Measurements from ENCODE around the gene SERPINB1.

SERPINB1 gene

DNA sequence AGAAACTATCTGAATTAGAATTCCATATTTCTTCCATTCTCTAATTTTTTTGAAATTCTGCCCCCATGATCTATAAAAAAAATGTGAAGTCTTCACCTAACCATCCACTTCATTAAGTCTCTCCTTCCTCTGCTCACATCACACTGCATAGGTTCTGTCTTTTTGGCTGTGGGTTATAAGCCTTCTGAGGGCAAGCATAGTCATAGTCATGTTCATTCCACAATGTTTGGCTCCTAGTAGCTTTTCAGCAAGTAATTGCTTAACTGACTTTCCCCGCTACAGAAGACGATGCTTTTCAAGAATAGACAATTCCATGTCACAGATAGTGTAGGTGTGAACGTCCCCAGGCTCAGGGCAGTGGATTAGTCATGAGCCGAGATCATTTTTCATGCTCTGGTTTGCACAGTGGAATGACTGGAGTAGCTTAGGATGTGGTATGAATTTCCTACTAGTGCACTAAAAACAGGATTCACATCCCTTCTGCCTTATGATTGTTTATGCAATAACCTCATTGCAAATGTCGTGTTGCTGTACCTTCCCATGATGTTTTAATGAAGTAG is 47.4 kb downstream of the SERPINB1 start:
- no peak for DNase-seq (ENCODE audit: low read depth in 2 of 2)

DNA sequence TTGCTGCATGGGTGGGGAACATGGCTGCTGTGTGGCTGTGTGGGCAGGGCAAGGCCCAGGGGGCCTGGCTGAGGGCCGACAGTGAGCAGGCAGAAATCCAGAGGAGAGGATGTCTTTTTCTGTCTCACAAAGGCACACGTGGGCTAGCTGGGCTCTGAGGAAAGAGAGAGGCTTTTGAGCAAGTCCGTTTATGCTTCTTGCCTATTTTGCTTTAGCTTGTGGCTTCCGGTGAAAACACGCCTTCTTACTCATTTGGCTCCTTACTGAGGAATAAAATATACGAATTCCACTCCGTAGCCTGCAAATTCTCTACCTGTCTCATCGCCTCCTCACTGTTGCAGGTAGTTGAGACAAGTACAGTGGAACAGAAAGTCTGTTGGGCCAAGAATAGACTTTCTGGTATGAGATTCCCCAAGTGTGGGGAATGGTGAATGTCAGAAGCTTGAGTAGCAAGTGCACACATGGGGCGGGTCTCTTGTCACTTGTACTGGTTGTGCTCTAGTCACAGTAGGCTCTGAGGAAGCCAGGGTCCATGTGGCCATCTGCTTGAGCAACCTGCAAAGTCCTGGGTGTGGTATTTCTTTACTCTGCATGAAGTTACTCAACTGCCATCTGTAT is 48.0 kb downstream of the SERPINB1 start:
- DNase-seq (ENCODE audit: low read depth in 2 of 2): no peak

DNA sequence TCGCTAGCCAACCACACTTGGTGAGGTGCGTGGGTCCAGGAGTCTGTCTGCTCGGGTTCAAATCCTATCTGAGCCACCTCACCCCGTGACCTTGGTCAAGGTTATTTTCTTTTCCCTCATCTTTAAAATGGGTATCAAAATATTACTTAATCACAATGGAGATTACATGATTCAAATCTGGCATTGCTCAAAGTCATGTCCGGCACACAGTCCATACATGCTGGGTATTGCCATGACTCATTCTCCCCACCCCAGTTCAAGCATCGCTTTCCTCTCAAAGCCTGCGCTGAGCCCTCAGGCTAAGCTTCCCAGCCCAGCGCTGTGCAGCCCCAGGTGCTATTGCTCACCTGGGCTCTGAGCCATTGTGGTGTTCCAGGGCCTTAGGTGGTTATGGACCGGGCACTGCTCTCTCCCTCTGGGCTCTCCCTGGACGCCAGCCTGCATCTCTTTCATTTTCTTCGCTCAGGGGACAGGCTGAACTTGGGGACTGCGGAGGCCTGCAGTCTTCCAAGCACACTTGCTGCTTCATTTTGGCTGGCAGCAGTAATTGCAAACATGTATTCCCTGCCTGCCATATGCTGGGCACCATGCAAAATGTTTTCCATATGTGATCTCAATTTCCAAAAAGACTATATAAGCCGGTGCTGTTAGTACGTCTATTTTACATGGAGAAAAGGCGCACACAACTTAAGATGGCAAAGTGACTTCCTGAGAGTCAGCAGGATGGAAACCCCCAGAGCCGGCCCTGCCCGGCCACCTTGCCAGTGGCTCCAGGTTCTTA is 49.1 kb downstream of the SERPINB1 start:
- no peak for DNase-seq (ENCODE audit: low read depth in 2 of 2)

DNA sequence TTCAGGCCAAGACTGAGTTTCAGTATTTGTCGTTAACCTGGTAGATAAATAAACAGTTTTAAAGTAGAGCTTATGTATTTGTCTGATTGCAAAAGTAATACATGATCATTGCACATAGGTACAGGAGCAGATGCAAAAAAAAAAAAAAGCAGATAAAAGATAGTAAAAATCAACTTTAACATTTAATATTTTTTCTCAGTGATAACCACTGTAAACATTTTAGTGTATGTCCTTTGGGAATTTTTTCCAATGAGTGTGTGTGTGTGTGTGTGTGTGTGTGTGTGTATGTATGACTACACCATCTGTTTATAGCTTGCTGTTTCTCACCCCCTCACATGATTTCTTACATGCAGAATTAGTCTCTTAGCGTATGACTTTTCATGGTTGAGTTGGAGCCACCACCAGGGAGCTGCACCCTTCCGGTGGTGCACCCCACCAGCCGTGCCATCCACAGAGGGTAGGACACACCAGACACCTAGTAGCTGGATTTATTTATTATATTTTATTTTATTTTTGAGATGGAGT is 50.2 kb downstream of the SERPINB1 start:
- no peak for DNase-seq (ENCODE audit: low read depth in 2 of 2)

DNA sequence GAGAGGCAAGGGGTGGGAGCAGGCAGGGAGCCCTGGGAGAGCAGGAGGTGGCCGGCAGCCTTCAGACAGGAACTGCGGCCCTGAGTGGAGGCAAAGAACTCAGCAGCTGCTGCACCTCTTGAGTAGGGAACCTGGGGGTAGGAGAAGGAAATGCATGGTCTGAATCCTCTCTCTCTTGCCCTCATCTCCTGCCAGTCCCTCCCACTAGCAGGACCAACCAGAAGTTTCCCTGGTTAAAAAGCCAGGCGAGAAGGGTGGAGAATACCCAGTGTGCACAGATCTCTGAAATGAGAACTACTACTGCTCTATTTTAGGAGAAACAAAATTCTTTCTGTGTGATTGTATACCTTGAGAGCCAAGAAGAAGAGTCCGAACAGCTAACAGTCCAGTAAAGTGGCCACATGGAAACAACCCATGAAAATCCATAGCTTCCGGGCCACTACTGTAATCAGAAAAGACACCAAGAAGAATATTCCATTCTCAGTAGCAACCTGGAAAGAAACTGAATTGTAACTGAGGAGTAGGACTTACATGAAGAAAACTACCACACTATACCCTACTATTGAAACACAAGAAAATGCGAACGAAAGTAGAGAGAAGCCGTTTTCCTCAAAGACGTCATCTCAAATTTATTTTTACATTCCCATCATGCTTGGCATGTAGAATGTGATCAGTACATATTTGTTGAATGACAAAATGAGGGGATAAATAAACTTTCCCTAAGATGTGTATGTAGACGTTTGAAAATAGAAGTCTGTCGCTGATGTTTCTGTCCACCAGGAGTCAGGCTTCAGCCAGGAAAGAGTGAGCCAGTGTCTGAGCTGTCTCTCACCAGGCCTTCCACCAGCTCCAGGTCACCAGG is 50.8 kb downstream of the SERPINB1 start:
- peak; percentile 13 to 24 for DNase-seq (ENCODE audit: low read depth in 2 of 2)

DNA sequence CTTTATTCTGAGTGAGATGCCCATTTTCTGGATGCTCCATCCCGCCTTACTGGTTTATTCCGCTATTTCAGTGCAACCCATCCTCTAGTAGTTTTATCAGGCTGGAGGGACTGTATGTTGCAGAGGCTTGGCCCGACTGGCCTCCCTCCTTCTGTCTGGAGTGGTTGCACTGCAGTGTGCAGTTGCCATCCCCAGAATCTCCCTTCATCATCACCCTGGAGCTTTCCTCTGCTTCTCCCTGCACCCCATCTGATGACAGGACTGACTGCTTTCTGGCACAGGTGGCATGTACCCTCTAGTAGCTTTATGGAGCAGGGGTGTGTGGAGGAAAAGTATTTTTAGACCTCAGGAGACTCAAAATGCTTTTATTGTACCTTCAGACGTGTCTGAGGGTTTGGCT is 55.4 kb downstream of the SERPINB1 start:
- no peak for DNase-seq (ENCODE audit: low read depth in 2 of 2)

DNA sequence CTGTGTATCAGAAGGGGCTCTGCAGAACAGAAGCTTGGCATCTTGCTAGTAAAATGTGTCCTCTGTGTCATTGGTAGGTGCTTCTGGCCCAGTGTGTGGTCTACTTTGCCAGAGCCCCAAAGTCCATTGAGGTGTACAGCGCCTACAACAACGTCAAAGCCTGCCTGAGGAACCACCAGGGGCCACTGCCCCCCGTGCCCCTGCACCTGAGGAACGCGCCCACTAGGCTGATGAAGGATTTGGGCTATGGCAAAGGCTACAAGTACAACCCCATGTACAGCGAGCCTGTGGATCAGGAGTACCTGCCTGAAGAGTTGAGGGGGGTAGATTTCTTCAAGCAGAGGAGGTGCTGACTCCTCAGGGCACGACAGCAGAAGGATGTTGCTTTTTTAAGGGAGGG is 56.7 kb downstream of the SERPINB1 start:
- DNase-seq (ENCODE audit: low read depth in 2 of 2): no peak

DNA sequence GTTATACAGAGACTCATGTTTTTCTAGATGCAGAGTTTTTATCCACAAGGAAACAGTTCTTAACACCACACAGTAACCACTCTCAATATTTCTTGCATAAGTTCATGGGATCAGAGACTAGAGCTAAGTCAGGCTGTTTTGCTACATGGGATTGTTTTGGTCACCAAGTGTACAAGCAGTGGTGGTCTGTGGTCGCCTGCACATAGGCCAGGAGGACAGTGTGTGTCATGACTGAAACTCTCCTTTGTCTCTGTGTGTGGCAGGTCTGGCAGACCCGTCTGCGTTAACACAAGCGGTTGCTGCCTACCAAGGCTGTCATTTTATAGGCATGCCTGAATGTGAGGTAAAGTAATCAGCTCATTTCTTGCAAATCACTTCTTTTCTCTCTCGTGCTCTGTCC is 57.6 kb downstream of the SERPINB1 start:
- DNase-seq (ENCODE audit: low read depth in 2 of 2): no peak

DNA sequence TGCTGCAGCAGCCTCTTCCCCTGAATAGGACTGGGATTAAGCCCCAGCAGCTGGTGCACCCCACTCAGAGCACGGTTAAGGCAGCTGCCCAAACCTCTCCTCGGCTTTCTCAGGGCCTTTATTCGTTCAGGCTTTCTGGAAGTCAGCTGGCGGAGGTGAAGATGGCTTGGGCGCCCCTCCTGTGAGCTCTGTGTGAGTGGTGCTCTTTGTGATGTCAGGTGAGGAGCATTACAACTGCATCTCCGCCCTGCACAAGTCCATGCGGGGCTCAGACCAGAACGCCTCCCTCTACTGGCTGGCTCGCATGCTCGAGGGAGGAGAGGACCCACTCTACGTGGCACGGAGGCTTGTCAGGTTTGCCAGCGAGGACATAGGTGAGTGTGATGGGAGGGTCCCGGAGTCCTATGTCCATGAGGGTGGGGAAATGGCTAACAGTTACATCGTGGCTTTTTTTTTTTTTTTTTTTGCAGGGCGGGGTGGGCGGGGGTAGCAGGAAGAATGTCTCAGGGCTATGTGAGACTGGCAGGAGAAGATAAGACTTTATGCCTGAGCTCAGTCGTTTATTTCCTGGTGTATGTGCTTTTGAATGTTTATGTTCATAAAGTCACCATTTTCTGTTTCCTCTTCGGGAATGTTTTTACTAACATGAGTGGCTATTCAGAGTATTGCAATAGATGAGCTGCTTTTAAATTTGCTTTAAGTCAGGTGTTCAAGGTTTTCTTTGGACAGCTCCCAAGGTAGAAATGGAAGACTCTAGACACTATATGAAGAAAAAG is 58.3 kb downstream of the SERPINB1 start:
- DNase-seq (ENCODE audit: low read depth in 2 of 2): no peak

DNA sequence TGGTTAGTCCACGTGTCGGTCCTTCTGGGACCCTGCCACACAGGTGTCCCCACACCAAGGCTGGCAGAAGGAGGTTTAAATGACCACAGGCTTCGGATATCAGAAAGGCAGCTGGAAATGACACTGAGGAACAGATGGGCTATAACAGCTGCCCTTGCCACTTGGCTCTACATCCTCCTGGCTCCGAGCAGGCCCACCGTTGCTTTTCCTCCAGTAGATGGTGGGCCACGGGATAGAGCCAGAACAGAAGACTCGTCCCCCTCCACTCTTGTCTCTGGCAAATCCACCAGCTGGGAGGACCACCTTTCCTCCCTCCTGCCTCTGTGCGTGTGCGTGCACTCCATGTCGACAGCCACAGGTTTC is 58.9 kb downstream of the SERPINB1 start:
- no peak for DNase-seq (ENCODE audit: low read depth in 2 of 2)

DNA sequence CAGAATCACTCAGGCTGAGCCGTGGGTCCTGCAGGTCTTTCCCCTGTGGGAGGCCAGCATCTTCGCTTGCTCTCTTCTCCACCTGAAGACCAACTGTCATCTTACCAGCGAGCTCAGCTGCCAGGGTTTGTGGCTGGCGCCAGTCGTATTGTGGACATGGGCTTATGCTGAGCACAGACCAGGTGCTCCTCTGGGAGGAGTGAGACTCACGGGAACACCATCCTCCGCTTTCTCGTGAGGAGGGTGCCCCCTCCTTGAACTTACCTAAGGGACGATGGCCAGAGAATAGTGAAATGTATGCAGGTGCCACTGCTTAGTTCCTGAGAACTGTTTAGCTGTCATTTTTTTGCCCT is 59.3 kb downstream of the SERPINB1 start:
- no peak for DNase-seq (ENCODE audit: low read depth in 2 of 2)

All from stimulated activated CD4-positive, alpha-beta T cell treated with anti-CD3 and anti-CD28 coated beads, Interleukin-1b, Interleukin-23, amount 100 ng/mL, for 1 hour (primary cell).